Neural cell (in vitro differentiated cells): Measurements from ENCODE around the gene IAPP.

Source experiments
- CTCF ChIP-seq: fragments of 450-650 bp; IDR thresholded peaks from 2 replicates; pipeline ENCODE4 v1.5.1; 2014; ENCODE audit warnings: antibody characterized with exemption, mild to moderate bottlenecking, moderate library complexity; ENCODE audit not compliant: poor library complexity, severe bottlenecking
- EZH2 ChIP-seq: fragments of 200-600, 300-800 bp; shearing (Covaris generic), sonication (generic); IDR thresholded peaks from 2 replicates; pipeline ENCODE4 v1.6.1; 2014; ENCODE audit warnings: antibody characterized with exemption, low read length, borderline replicate concordance, mild to moderate bottlenecking; ENCODE audit not compliant: insufficient read depth, poor library complexity, severe bottlenecking
- MXI1 ChIP-seq: fragments of 450-650 bp; conservative IDR thresholded peaks from 2 replicates; pipeline ENCODE4 v1.6.1; 2014; ENCODE audit warnings: antibody characterized with exemption, mild to moderate bottlenecking; ENCODE audit not compliant: poor library complexity, severe bottlenecking
- POLR2AphosphoS5 ChIP-seq: IDR thresholded peaks from 2 replicates; pipeline ENCODE4 v1.6.1; 2012
- REST ChIP-seq: IDR thresholded peaks from 2 replicates; pipeline ENCODE4 v1.6.1; 2012; ENCODE audit warnings: borderline replicate concordance
- SMC3 ChIP-seq: fragments of 450-650 bp; conservative IDR thresholded peaks from 2 replicates; pipeline ENCODE4 v1.6.1; 2014; ENCODE audit warnings: antibody characterized with exemption, mild to moderate bottlenecking, moderate library complexity; ENCODE audit not compliant: poor library complexity

GRCh38 chr12:21354641-21355040 lies 18.1 kb upstream of the IAPP start:
- no peak for TF ChIP-seq REST
- TF ChIP-seq CTCF = no peak
- TF ChIP-seq MXI1 = no peak
- TF ChIP-seq EZH2 = no peak
- TF ChIP-seq SMC3 = no peak
- no peak for TF ChIP-seq POLR2AphosphoS5
